GM18907 (cell line): ENCODE data around the gene UBE2N.
"Not testable (repeated sequence)": the region's sequence is repeated elsewhere in the genome, so short reads cannot be mapped to it uniquely, and the experiment has no call there.

Experiments
- ATAC-seq: cut with Tn5 transposase; IDR thresholded peaks from one replicate; pipeline ENCODE4 v1.9.1; 2021; ENCODE audit warnings: mild to moderate bottlenecking, moderate library complexity; ENCODE audit not compliant: unreplicated experiment

UBE2N gene

DNA sequence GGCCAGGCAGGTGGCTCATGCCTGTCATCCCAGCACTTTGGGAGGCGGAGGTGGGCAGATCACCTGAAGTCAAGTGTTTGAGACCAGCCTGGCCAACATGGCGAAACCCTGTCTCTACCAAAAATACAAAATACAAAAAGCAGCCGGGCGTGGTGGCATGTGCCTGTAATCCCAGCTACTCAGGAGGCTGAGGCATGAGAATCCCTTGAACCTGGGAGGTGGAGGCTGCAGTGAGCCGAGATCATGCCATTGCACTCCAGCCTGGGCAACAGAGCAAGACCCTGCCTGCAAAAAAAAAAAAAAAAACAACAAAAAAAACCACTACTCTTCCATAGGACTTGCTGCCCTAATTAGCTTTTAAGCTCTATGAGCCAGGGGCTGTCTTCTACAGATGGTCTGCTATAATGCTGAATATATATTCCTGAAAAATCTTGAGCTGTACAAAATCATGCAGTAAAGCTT, 59.7 kb downstream of the UBE2N start:
- not testable (repeated sequence) for ATAC-seq

DNA sequence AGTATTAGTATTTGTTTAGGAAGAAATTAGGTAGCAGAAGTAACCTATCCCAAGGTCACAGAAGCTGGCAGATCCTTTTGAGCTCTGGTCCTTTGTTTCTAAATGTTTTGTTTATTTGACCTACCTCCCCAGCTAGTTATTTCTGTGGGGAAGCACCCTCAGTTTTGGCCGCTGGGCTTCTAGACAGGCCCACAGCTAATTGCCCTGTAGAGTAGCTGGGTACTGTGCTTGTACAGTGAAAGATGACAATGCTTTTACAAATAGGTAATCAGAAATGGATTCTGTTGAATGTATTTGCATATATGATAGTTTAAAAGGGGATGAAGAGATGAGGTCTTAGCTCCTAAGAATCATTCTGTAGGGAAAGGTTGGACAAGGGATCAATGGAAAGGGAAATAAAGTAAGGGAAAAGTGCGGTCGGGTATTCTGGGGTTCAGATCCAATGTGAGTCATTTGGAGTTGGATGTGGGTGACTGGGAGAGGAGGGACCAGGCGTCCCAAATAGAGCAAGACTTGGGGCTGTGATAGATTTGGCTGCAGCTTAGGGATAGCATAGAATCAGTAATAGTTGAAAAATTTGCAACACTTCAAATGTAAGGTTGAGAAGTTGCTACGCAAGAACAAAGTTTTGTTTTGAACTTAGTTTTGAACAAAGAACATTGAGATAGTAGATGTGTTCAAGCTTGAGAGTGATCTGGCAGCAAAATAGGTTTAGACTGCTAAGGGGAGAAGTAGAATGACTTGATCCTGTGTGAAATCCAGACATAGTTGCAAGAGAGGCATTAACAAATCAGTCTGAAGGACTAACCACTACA, 60.4 kb downstream of the UBE2N start:
- ATAC-seq, result no peak

DNA sequence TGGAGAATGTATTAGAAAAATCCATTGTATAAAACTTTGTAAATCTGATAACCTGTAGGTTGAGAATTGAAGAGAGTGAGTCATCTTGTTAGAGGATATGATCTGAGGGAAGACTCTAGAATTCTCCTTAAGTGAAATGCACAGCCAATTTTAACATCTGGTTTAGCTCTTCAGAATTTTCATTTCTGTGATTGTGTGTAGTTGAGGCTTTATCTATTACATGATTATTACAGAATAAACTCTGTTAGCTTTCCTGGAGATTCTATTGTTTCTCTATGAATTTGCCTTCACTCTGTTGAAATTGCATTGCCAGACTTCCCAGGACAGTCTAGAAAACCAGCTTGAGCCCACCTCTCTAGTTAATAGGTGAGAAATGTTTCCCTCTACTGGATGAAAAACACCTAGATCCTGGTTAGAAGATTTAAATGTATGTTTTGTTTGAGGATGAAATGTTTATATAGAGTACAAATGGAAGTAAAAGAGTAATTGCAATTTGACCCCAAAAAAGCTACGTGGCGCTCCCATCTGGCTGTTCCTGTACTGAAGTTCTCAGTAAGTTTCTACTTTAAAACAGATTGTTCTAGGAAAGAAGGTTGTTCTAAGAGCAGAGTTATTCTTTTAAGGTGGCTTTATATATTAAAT, 61.1 kb downstream of the UBE2N start:
- no peak for ATAC-seq

DNA sequence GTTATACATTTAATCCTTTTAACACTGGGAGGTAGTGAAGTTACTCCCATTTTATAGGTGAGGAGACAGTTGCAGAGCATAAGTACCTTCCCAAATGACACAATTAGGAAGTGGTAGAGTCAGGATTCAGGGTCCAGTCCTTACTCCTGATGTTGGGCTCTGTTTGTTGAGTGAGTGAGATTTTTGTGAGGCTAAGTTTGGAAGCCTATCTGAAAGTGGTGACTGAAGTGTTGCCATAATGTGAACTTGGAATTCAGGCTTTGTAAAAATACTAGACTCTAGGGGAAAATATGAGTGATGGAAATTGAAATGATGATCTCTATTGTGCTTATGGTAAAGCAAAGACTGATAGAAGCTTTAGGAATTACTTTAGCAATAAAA, 61.8 kb downstream of the UBE2N start:
- ATAC-seq, result no peak

DNA sequence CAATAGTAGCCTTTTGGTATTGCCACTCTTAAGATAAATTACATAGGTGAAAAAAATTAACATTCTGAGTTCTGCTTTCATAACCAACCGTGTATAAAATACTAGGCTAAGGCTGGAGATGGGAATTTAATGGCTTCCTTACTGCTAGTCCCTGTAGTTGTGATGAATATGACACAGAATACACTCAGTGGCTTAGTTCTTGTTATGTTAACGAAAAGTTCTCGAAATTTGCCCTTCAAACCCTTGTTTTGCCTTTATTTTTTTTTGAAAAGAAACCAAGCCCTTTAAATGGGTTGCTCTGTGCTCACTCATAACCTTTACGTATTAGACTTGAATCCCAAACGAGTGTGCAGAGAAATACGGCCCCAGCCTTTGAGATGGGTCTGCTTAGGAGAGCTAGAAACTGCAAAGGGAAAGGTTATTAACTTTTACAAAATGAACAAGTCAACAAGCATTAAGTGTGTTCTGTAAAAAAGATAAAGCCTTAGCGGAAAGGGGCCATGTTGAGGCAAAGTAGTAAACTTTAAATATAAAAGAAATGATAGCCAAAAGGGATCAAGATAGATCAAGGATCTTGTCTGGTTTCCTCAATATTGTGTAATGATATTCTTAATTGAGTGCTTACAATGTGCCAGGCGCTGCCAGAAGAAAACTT, 62.3 kb downstream of the UBE2N start:
- ATAC-seq, result no peak

DNA sequence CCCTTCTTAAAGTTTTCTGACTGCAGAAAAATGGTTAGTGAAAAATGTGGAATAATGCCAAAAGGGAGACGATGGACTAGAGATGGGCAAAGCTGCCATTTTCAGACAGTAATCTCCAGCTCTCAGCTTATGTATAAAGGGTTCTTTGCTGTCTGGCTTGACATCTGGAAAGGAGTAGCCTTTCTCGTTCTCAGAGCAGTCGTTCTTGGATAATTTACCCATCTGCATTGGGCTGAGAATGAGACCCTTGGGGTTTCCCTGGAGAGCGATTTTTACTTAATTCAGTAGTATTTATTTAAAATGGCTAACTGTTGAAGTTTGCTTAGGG, 62.8 kb downstream of the UBE2N start:
- ATAC-seq, result no peak

DNA sequence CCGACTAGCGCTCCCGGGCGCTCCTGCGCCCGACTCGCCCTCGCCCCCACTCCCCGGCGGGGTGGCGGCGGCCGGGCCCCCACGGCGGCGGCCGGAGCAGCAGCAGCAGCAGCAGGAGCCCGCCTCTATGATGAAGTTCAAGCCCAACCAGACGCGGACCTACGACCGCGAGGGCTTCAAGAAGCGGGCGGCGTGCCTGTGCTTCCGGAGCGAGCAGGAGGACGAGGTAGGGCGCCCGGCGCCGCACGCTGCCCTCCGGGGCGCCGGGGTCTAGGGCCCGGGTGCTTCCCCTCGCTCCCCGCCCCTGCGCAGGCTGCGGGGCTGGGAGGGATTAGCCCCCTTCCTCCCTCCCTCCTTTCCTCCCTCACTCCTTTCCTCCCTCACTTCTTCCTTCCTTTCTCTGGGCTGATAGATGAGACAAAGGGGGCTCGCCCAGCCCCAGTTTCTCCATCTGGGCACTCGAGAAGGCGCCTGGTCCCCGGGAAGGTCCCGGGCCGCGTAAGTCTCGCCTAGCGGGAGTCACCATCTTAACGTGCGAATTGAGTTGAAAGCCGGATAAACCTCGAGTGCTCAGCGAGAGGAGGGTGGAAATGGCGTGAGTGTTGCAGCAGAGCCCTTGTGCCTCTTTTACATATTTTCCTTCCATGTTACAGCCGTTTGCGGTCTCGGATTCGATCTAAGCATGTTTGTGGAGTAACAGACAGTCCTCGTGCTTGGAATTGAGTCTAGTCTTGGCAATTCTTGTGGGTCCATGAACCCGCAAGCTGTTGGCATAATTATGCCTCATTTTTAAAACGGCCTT, 63.4 kb downstream of the UBE2N start:
- ATAC-seq, result peak; percentile 45

DNA sequence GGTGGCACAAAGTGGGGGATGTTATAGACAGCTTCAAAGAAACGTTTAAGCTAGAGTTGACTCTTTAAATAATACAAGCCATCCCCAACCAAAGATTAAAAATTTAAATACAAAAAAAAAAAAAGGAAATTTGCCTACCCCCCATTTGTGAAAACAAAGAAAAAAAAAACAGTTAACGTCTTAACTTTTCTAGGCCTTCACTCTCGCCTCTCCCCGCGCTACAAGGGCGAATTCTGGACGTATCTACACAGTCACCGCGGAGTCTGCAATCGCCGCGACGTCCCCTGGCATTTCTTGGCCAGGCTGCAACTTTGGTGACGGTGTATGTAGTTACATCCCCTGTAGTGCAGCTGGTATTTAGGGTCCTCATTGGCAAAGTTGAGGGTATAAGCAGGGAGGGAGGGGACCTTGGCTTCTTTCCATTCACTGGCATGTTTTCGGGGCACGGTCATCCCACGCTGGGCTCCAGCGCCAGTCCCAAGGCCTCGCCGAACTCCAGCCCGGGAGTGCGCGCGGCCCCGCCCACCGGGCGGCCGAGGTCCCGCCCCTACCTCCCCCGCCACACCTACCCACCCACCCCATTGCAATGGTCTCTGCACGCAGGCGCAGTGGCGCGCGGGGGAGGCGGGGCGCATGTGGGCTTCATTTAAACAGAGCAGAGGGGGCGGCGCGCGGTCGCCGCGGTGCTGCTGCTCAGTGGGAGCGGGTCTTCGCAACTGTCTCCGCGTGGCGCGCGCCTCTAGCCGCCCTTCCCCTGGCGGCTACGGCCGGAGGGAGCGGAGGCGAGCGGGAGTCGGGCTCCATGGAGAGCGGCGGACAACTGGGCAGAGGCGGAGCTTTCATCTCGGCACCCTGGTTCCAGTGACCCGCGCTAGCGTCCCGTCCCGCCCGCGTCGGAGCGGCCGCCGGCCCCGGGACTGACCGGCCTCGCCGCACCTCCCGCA, 64.2 kb downstream of the UBE2N start, which contains the start of gene NUDT4:
Gene NUDT4 (plus strand): TSS at position 674 of the 944 bp plus-strand sequence. CDS start 398 bp downstream, outside the sequence.
- peak; percentile 74 for ATAC-seq

DNA sequence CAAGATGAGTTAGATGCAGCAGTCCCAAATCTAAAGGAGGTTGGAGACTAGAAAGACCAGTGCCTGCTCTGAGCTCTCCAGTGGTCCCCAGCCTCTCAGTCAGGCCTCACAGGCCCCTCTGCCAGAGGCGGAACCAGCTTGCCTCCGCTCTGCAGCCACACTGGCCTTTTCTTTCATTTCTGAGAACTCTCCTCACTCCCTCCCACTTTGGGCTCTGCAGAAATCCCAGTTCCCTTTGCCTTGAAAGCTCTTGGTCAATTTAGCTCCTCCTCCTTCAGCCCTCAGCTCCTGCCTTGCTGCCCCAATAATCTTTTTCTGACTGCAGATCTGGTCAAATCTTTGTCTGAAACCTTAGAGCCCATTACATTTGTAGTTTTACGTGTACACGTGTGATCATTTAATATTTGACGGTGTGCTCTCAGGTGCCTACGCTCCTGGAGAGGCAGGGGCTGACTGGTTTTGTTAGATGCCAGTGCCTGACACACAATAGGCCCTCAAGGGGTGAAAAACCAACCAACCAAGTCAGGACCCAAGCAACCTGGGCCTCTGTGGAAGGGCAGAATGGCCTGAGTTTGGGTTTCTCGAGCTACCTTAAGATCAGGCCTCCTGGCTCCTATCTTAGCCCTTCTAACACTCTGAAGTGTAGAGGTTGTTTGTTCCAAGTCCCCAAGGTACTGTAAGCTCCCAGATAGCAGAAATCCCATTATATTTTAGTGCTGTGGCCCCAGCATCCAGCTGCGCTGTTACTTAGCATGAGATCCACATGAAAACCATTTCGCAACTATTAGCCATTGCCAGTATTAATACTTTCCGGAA, 65.1 kb downstream of the UBE2N start:
- ATAC-seq, result no peak

DNA sequence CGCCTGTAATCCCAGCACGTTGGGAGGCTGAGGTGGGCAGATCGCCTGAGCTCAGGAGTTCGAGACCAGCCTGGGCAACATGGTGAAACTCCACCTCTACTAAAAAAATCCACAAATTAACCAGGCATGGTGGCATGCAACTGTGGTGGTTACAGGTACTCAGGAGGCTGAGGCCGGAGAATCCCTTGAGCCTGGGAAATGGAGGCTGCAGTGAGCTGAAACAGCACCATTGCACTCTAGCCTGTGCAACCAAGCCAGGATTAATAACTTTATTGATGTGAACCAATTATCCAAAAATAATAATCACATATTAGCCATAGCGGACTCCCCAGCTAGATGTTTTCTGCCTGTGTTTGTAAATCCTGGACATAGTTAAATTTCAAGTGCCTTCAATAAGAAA, 65.8 kb downstream of the UBE2N start:
- ATAC-seq, result no peak

DNA sequence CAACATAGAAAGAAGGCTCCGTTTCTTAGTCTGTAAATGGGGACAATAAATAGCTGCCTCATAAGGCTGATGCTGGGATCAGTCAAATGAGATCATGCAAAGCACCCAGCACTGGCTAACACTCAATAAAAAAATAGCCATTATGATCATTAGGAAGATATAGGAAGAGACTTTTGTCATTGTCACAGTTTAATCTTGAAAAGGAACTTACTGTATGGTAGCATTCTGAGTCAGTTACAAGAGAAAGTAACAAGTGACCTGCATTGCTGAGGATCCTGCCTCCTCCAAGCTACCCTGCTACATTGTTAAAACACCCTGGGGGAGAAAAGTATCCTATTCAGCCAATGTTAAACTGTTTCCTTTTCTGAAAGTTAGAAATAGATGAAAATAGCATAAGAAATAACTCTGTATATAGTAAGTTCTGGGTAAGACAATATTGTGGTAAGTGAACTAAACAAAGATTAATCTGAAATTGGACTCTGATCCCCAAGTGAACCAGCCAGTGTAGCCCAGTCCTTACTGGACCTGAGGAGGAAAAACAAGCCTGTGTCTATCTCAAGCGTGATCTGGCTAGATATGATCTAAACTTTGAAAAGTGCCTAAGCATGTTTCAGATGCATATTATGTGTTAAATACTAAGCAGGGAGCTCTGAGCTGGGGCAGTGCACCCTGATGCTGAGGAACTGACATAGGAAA, 67.6 kb downstream of the UBE2N start:
- ATAC-seq, result no peak

DNA sequence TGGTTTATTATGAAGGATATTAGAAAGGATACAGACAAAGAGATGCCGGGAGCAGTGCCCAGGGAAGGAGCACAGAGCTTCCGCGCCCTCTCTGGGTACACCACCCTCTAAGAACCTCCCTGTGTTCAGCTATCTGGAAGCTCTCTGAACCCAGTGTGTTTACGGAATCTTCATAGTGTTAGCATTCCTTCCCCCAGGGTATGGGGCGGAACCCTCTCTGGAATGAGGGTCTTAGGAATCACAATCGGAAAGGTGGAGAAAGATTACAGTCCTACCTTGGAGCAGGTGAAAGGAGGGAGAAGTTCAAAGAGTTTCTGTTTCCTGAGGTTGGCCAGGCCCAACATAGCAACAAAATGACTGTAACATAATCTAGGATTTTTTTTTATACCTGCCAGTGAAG, 70.8 kb downstream of the UBE2N start:
- no peak for ATAC-seq

DNA sequence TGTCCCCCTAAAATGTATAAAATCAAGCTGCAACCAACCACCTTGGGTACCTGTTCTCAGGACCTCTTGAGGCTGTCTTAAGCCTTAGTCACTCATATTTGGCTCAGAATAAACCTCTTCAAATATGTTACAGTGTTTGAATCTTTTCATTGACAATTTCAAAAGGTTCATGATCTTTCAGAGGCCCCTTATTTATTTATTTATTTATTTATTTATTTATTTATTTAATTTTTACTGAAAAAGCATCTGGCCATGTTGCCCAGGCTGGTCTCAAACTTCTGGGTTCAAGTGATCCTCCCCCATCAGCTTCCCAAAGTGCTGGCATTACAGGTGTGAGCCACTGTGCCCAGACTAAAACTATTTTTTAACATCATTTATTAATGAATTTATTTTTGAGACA, 72.2 kb downstream of the UBE2N start:
- no peak for ATAC-seq

DNA sequence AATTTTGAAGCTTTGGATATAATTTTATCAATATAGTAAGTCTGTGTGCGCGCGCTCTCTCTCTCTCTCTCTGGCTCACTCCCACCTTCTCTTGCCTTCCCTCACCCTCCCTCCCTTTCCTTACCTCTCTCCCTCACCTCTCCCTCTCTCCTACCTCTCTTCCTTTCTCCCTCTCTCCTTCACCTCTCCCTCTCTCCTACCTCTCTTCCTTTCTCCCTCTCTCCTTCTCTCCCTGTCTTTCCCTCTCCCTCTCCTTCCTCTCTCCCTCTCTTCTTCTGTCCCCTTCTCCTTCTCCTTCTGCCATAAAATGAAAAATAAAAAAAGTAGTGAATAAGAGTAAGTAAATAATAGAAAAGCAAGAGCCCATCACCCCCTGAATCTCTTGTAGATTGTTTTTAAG, 73.0 kb downstream of the UBE2N start:
- no peak for ATAC-seq

DNA sequence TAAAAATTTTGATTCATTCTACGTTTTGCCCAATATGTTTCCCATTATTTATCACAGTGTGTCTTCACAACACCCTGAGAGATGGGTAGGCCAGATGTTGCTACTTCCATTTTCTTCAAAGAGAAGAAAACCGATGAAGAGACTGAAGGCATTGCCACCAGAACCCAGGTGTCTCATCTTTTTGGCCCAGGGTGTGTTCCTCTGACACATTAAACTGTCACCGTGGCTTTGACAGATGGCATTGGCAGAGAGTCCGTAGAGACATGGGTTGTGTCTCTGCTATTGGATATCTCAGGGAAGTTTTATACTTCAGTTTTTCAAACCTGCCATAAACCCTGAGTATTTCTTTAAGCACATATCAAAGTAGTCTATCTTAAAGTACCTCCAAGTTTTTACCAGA, 75.3 kb downstream of the UBE2N start:
- no peak for ATAC-seq

DNA sequence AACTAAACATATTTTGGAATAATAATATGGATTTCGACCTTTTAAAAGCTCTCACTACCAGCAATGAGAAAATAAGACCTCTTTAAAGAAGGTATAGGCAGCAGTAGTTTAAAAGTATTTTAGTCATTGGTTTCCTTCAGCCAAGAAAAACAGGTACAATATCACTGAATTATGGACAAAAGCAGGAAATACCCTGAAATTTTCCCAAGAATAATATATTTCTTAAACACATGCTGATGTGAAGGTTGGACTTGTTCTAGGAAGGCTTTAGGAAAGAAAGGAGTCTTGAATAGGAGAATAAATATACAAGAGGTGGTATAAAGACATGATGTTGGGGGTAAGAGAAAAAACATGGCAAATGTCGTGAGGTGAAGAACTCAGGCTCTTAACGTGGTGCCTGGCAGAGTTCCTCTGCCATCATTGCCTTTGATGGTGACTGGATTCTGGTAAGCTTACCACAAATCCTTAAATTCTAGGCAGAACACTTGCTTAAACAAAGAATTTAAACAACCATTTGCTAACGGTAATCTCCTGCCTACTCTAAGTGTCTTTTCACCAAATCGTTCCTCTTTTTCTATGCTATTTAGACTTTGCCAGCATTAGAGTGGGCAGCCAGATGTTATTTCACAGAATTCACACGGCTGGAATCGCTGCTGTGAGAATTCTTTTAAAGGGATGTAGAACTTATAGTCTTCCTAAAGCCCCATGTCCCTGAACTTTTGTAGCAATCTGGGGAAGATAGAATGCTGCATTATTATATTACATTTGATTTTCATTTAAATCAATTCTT, 75.9 kb downstream of the UBE2N start:
- ATAC-seq, result no peak

DNA sequence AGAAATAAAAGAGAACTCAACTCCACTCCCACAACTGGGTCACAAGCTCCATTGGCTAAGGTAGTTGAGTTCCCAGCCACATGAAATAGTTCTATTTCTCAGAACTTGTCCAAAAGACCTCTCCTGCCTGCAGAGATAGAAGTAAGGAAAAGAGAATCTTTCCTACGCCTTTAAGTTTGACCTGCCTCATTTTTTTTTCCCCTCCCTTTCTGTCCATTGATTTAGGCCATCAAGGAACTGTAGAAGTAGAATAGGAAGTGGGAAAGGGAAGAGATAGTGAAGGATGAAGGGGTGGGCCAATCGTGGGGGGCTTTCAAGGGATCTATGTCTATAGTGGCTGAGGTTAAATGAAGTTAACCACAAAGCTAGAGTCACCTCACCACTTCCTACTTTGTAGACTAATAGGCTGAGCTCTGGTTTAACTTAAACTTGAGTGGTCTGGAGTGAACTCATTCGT, 77.9 kb downstream of the UBE2N start:
- ATAC-seq, result peak; percentile 79
